Keratinocyte (primary cell): ENCODE results near the gene LMBR1L. TPM values are rescaled to one million over a fixed set of nuclear protein-coding genes. Genes with fewer than 3 reads are reported as not detected.

Source experiments
- DNase-seq: peaks from one replicate; pipeline ENCODE4 v3.0.0-alpha.2; 2011; ENCODE audit warnings: low read depth, missing footprints, low spot score
- FAIRE-seq: peaks from 2 replicates; lab custom pipeline; 2011; peaks lifted over from hg19 to GRCh38; lab: Jason Lieb, UNC
- H2AFZ ChIP-seq: 2 replicates; pipeline ENCODE4 v1.6.0; 2012; ENCODE audit warnings: low read length, control low read depth, inconsistent platforms; ENCODE audit not compliant: control insufficient read depth
- H3K27ac ChIP-seq: 2 replicates; pipeline ENCODE4 v1.5.1; 2011; ENCODE audit warnings: low read length; ENCODE audit not compliant: control insufficient read depth, insufficient read depth
- H3K27me3 ChIP-seq: 3 replicates; pipeline ENCODE4 v1.6.0; 2011; ENCODE audit warnings: low read length; ENCODE audit not compliant: control insufficient read depth, insufficient read depth; ENCODE audit errors: extremely low read depth
- H3K36me3 ChIP-seq, 2 experiments: 2 replicates in 1 of 2; 3 replicates in 1 of 2; pipeline ENCODE4 v1.5.1; 2011; ENCODE audit warnings: low read length in 2 of 2, mild to moderate bottlenecking in 1 of 2; ENCODE audit not compliant: control insufficient read depth in 2 of 2, insufficient read depth in 2 of 2; ENCODE audit errors: extremely low read depth in 1 of 2
- H3K4me1 ChIP-seq: 3 replicates; pipeline ENCODE4 v1.5.1; 2011; ENCODE audit warnings: low read length; ENCODE audit not compliant: control insufficient read depth, insufficient read depth; ENCODE audit errors: extremely low read depth
- H3K4me2 ChIP-seq: 3 replicates; pipeline ENCODE4 v1.6.0; 2011; ENCODE audit warnings: low read depth, low read length; ENCODE audit not compliant: control insufficient read depth, insufficient read depth; ENCODE audit errors: extremely low read depth
- H3K4me3 ChIP-seq, 3 experiments: fragments of 200-600 bp in 1 of 3; sonication (generic) in 1 of 3; 2 replicates in 2 of 3; 3 replicates in 1 of 3; pipeline ENCODE4 v1.5.1; 2011 to 2016; ENCODE audit warnings: low read length in 3 of 3, mild to moderate bottlenecking in 3 of 3, control low read depth in 2 of 3, inconsistent platforms in 1 of 3, low read depth in 1 of 3, mixed read lengths in 1 of 3, mixed run types in 1 of 3, moderate library complexity in 1 of 3; ENCODE audit not compliant: control insufficient read depth in 2 of 3, insufficient read depth in 2 of 3; ENCODE audit errors: extremely low read depth in 1 of 3
- H3K79me2 ChIP-seq: 2 replicates; pipeline ENCODE4 v1.6.0; 2012; ENCODE audit warnings: low read length; ENCODE audit not compliant: control insufficient read depth, insufficient read depth
- H3K9ac ChIP-seq: 3 replicates; pipeline ENCODE4 v1.6.0; 2011; ENCODE audit warnings: low read length; ENCODE audit not compliant: control insufficient read depth, insufficient read depth; ENCODE audit errors: extremely low read depth
- H3K9me1 ChIP-seq: 3 replicates; pipeline ENCODE4 v1.6.0; 2011; ENCODE audit warnings: low read length; ENCODE audit not compliant: control insufficient read depth, insufficient read depth; ENCODE audit errors: extremely low read depth
- H3K9me3 ChIP-seq: 2 replicates; pipeline ENCODE4 v1.5.1; 2012; ENCODE audit warnings: low read depth, low read length; ENCODE audit not compliant: control insufficient read depth
- H4K20me1 ChIP-seq: 3 replicates; pipeline ENCODE4 v1.6.0; 2011; ENCODE audit warnings: low read length; ENCODE audit not compliant: control insufficient read depth, insufficient read depth; ENCODE audit errors: extremely low read depth
- EZH2 ChIP-seq: IDR thresholded peaks from one replicate; pipeline ENCODE4 v1.6.1; 2012; ENCODE audit warnings: inconsistent platforms, mild to moderate bottlenecking, low read length, moderate library complexity
- dilution Hi-C: fragments of 300-500 bp; cut with MboI; formaldehyde crosslinking; loops from one replicate; pipeline ENCODE4 v1.7.0; 2020; ENCODE audit warnings: low sequenced_read_pairs; ENCODE audit not compliant: extremely low pct_ligation_motif_present
- polyA plus RNA-seq, 5 experiments: library from polyadenylated mRNA; depleted of rRNA in 3 of 5; stranded (reverse) in 3 of 5; stranded (forward) in 1 of 5; unstranded in 1 of 5; fragments of >200 nt; gene quantifications; 1 replicate in 1 of 5; 2 replicates in 3 of 5; 3 replicates in 1 of 5; pipeline versions ENCODE4 v1.2.1 to v1.2.3, GENCODE V29; 2011 to 2012; ENCODE audit warnings: missing spikeins in 2 of 5, low read depth in 1 of 5, low replicate concordance in 1 of 5
- TF ChIP-seq, protein P1 (sequence below), 3 experiments: IDR thresholded peaks in 1 of 3; conservative IDR thresholded peaks in 1 of 3; optimal IDR thresholded peaks in 1 of 3; 2 replicates in 2 of 3; 3 replicates in 1 of 3; pipeline versions ENCODE3 to v1.5.1; 2011; ENCODE audit warnings: low read length in 3 of 3, mild to moderate bottlenecking in 3 of 3, moderate library complexity in 2 of 3, control low read depth in 1 of 3, inconsistent platforms in 1 of 3; ENCODE audit not compliant: insufficient read depth in 2 of 3; ENCODE audit errors: extremely low read depth in 1 of 3

The LMBR1L gene
- polyA plus RNA-seq, 1 donor (not counting 4 experiments of a cell fraction or from before 2014, with no cell fraction given), result 30.1 TPM

DNA sequence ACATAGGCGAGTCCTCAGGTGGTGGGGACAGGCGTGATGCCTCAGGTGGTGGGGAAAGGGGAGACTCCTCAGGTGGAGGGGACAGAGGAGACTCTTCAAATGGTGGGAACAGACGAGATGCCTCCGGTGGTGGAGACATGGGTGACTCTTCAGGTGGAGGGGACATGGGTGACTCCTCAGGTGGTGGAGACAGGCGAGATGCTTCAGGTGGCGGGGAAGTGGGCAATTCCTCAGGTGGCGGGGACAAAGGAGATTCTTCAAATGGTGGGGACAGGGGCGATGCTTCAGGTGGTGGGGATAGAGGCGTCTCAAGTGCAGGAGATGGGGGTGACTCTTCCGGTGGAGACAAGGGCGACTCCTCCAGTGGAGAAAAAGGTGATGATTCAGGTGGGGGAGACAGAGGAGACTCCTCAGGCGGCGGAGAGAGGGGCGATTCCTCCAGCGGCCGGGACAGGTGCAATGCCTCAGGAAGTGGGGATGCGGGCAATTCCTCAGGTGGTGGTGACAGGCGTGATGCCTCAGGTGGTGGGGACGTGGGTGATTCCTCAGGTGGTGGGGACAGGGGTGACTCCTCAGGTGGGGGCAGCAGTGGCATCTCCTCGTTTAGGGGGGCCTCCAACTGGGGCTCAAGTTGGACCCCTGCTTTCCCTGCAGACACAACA lies 58.7 kb downstream of the LMBR1L start:
- H3K79me2 ChIP-seq, result peaks cover 59% of the 10 kb centered on the region
- no peak for FAIRE-seq
- dilution Hi-C loops, result no loop called here

DNA sequence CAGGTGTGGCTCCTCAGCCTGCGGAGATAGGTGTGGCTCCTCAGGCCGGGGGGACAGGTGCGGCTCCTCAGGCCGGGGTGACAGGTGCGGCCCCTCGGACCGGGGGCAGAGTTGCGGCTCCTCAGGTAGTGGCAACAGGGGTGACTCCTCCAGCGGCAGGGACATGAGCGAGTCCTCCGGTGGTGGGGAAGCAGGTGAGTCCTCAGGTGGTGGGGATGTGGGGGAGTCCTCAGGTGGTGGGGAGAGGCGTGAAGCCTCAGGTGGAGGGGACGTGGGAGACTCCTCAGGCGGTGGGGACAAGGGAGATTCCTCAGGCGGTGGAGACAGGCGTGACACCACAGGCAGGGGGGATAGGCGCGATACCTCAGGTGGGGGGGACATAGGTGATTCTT lies 59.3 kb downstream of the LMBR1L start:
- Histone ChIP-seq H3K27me3 (no peaks in the 10 kb centered on the region), H3K36me3 (peaks cover 62 to 79% of the 10 kb centered on the region in 2 experiments), H3K79me2 (peaks cover 54% of the 10 kb centered on the region), H3K4me3 (no peak overlapping the region), H4K20me1 (peaks cover 30% of the 10 kb centered on the region), H3K27ac (no peak overlapping the region), H3K4me2 (no peak overlapping the region), H3K9ac (no peak overlapping the region), H2AFZ (no peak overlapping the region), H3K9me1 (peaks cover 6% of the 10 kb centered on the region), H3K9me3 (no peaks in the 10 kb centered on the region), H3K4me1 (peaks cover 11% of the 10 kb centered on the region)
- DNase-seq, result no peak
- FAIRE-seq, result no peak
- TF ChIP-seq EZH2, result no peak
- TF ChIP-seq, protein P1, sequence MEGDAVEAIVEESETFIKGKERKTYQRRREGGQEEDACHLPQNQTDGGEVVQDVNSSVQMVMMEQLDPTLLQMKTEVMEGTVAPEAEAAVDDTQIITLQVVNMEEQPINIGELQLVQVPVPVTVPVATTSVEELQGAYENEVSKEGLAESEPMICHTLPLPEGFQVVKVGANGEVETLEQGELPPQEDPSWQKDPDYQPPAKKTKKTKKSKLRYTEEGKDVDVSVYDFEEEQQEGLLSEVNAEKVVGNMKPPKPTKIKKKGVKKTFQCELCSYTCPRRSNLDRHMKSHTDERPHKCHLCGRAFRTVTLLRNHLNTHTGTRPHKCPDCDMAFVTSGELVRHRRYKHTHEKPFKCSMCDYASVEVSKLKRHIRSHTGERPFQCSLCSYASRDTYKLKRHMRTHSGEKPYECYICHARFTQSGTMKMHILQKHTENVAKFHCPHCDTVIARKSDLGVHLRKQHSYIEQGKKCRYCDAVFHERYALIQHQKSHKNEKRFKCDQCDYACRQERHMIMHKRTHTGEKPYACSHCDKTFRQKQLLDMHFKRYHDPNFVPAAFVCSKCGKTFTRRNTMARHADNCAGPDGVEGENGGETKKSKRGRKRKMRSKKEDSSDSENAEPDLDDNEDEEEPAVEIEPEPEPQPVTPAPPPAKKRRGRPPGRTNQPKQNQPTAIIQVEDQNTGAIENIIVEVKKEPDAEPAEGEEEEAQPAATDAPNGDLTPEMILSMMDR (optimal IDR thresholded peaks at IDR 0.05 in 1 of 3, IDR thresholded peaks at IDR 0.05 in 1 of 3, conservative IDR thresholded peaks at IDR 0.05 in 1 of 3; ENCODE audit: extremely low read depth in 1 of 3, insufficient read depth in 2 of 3, low read length in 3 of 3), result no peak
- dilution Hi-C loops, result no loop called here

More for the DNA sequence above, 58.7 kb downstream of the LMBR1L start:
- no peak overlapping the region for H3K4me2 ChIP-seq
- H3K9me1 ChIP-seq, result peaks cover 6% of the 10 kb centered on the region
- no peak for DNase-seq
- TF ChIP-seq, protein P1 (optimal IDR thresholded peaks at IDR 0.05 in 1 of 3, IDR thresholded peaks at IDR 0.05 in 1 of 3, conservative IDR thresholded peaks at IDR 0.05 in 1 of 3; ENCODE audit: extremely low read depth in 1 of 3, insufficient read depth in 2 of 3, low read length in 3 of 3), result no peak
- TF ChIP-seq EZH2, result no peak
- no peak overlapping the region for H3K4me3 ChIP-seq
- peaks cover 62 to 79% of the 10 kb centered on the region in 2 experiments for H3K36me3 ChIP-seq
- H3K9ac ChIP-seq, result no peak overlapping the region
- H3K9me3 ChIP-seq, result no peaks in the 10 kb centered on the region
- H3K27ac ChIP-seq, result no peak overlapping the region
- H2AFZ ChIP-seq, result no peak overlapping the region
- peaks cover 33% of the 10 kb centered on the region for H4K20me1 ChIP-seq
- H3K4me1 ChIP-seq, result peaks cover 16% of the 10 kb centered on the region
- no peaks in the 10 kb centered on the region for H3K27me3 ChIP-seq
